Neural progenitor cell (in vitro differentiated cells): Measurements from ENCODE around the gene RAB20.

Source experiments
- CTCF ChIP-seq: fragments of 200-600 bp; sonication (generic); IDR thresholded peaks from 2 replicates; pipeline ENCODE4 v1.5.1; 2017; ENCODE audit warnings: antibody characterized with exemption, mild to moderate bottlenecking
- EZH2phosphoT487 ChIP-seq: fragments of 200-600 bp; sonication (generic); IDR thresholded peaks from 2 replicates; pipeline ENCODE4 v1.6.1; 2017; ENCODE audit warnings: antibody characterized with exemption

- TF ChIP-seq CTCF (no peak), EZH2phosphoT487 (no peak)
Observed at GRCh38 chr13:110560601-110561343, 750 bp downstream of the RAB20 start.
